Measurements from ENCODE around the gene SERPINB8. TPM values are rescaled to one million over a fixed set of nuclear protein-coding genes. Genes with fewer than 3 reads are reported as not detected.

Gene SERPINB8
- total and polyA plus RNA-seq, 2 donors (not counting 3 experiments of a cell fraction or from before 2014, with no cell fraction given), result 15.3 to 25.7 TPM

GRCh38 chr18:63970809-63971205 is 926 bp downstream of the SERPINB8 start:
- H3K4me2 ChIP-seq (ENCODE audit: insufficient read depth, low read length), result peak overlapping the region; percentile 47
- BruUV-seq (replicated peaks), result no TSS peak
- no peaks in the 10 kb centered on the region for H3K9me1 ChIP-seq (replicated peaks; ENCODE audit: control insufficient read depth, extremely low read depth, insufficient read depth, low read length)
- dilution Hi-C loops (cut with MboI; ENCODE audit: extremely low pct_ligation_motif_present, low sequenced_read_pairs), result no loop called here
- peak overlapping the region; percentile 99 for H3K9ac ChIP-seq (replicated peaks; ENCODE audit: extremely low read depth, insufficient read depth, low read length)
- peaks cover 36% of the 10 kb centered on the region for H3K79me2 ChIP-seq (ENCODE audit: control insufficient read depth, insufficient read depth, low read length)
- CTCF ChIA-PET, result interaction anchor here (1.0 to 1.2 kb wide), 3 partner anchors 9 to 34 kb away, joined by 3 to 6 read pairs (median 5); no protein-coding TSS in a partner anchor
- peak overlapping the region; percentile 60 to 94 (median 63) for H3K4me3 ChIP-seq (replicated peaks in 1 of 3; ENCODE audit: insufficient read depth in 1 of 3, low read depth in 1 of 3, low read length in 3 of 3)
- H3K36me3 ChIP-seq (ENCODE audit: control insufficient read depth in 2 of 2, extremely low read depth in 1 of 2, insufficient read depth in 2 of 2, low read length in 2 of 2), result no peaks in the 10 kb centered on the region
- TF ChIP-seq GATA2 (IDR thresholded peaks at IDR 0.05; ENCODE audit: insufficient read depth, insufficient read length, low read depth, low read length) (no peak), POLR2A (IDR thresholded peaks at IDR 0.05; ENCODE audit: low read depth, low read length) (no peak), POLR2AphosphoS5 (IDR thresholded peaks at IDR 0.05; ENCODE audit: insufficient read depth, low read depth, low read length) (no peak), FOS (IDR thresholded peaks at IDR 0.05; ENCODE audit: borderline replicate concordance, insufficient read depth, low read length) (no peak), EZH2 (IDR thresholded peaks at IDR 0.05; ENCODE audit: borderline replicate concordance, low read depth, low read length, severe bottlenecking) (no peak), JUN (IDR thresholded peaks at IDR 0.05; ENCODE audit: borderline replicate concordance, insufficient read depth, insufficient read length, low read depth) (no peak), MAX (IDR thresholded peaks at IDR 0.05; ENCODE audit: insufficient read depth, insufficient read length) (no peak), CTCF (IDR thresholded peaks at IDR 0.05; ENCODE audit: extremely low read depth in 1 of 2, insufficient read depth in 1 of 2, low read depth in 1 of 2, low read length in 2 of 2) (no peak), MYC (IDR thresholded peaks at IDR 0.05; ENCODE audit: low read depth, low read length) (no peak)
- intact Hi-C loops (cut with micrococcal nuclease), result loop anchor here (1.0 to 2.0 kb wide), 4 partner anchors 8 to 549 kb away; partner anchors contain the start of gene VPS4B
- H3K4me1 ChIP-seq (ENCODE audit: control insufficient read depth, extremely low read depth, insufficient read depth, low read length), result peaks cover 14% of the 10 kb centered on the region
- no peak for DNase-seq (ENCODE audit: low read depth, low spot score)
- POLR2A ChIA-PET, result no interaction called here
- H3K9me3 ChIP-seq (replicated peaks; ENCODE audit: control insufficient read depth, insufficient read depth, low read length), result no peaks in the 10 kb centered on the region
- FAIRE-seq, result no peak
- no peaks in the 10 kb centered on the region for H3K27me3 ChIP-seq (ENCODE audit: control insufficient read depth in 2 of 2, insufficient read depth in 2 of 2, low read length in 2 of 2)
- peak overlapping the region; percentile 99 for H3K27ac ChIP-seq (ENCODE audit: insufficient read depth, low read depth, low read length)
- no peaks in the 10 kb centered on the region for H4K20me1 ChIP-seq (replicated peaks; ENCODE audit: control insufficient read depth, extremely low read depth, insufficient read depth, low read length)
- peak overlapping the region; percentile 30 for H2AFZ ChIP-seq (ENCODE audit: low read depth, low read length)
